ENCODE data around the gene SLC13A1.
"Not testable (repeated sequence)": the region's sequence is repeated elsewhere in the genome, so short reads cannot be mapped to it uniquely, and the experiment has no call there.

SLC13A1 gene

DNA sequence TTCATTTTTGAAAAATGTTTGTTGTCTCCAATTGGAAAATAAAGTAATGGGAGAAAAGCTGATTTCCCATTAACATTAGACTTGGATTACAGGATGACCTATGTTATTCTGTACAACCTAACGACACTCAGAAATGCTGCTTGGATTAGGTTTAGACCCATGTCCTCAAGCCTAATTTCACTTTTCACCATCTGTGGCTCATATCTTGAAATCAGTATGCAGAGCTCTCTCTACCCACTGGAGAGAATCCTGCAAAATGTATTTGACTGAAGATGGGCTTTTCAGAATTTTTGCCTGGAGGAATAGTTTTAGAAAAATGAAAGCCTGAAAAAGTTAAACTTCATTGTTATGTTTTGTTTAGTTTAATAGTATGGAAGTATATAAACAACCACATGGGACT is 63.8 kb downstream of the SLC13A1 start:
- in situ Hi-C loops (cut with HindIII; ENCODE audit: low pct_ligation_motif_present, low pct_unique_long_range_greater_than_20kb, low sequenced_read_pairs) = no loop called here
- DNase-seq = no peak

DNA sequence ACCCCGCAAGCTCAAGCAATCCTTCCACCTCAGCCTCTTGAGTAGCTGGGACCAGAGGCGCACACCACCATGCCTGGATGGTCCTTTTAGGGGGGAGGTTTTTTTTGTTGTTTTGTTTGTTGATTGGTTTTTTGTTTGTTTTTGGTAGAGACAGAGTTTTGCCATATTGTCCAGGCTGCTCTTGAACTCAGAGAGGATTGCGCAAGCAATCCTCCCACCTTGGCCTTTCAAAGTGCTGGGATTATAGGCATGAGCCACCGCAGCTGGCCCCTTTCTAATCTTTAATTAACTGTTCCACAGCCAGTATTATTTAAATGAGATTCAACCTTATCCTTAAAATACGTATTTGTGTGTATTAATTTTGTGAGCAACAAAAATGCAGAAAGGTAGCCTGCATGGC is 65.8 kb downstream of the SLC13A1 start:
- in situ Hi-C loops (cut with HindIII; ENCODE audit: low pct_ligation_motif_present, low pct_unique_long_range_greater_than_20kb, low sequenced_read_pairs) = no loop called here
- DNase-seq = no peak

DNA sequence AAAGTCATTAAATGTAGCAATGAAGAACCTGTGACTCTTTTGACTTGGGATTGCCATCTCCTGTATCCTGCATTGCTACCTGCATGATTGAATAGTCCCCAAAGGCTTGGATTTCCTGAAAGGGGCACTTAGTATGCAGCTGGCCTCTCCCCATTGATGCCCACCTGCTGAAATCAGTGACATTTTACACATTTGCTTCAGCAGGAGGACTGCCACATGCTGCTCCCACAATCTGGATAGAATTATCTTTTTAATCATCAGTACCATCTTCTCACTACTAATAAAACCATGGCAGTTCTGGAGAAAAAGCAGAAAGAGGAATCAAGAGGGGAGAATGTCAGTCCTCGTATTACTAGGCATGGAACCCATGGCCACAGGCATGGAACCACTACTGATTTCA is 67.8 kb downstream of the SLC13A1 start:
- no peak for DNase-seq
- in situ Hi-C loops (cut with HindIII; ENCODE audit: low pct_ligation_motif_present, low pct_unique_long_range_greater_than_20kb, low sequenced_read_pairs) = no loop called here

DNA sequence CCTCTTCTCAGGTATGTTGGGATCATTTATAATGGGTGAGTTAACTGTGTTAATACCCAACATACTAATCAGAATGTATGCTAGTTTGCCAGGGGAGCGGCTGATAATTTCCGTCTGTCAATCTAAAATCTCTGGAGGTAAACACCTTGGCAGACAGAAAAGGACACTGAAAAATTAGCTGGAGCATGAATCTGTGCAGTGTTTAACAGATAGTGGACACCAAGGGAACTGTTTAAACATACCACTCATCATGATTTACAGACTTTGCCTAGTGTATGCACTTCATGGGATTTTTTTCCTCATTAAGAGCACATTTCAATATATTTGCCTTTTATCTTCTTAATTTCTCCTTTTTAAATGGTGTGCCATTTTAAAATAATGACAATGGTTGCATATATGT is 68.2 kb downstream of the SLC13A1 start:
- no peak for DNase-seq
- in situ Hi-C loops (cut with HindIII; ENCODE audit: low pct_ligation_motif_present, low pct_unique_long_range_greater_than_20kb, low sequenced_read_pairs) = no loop called here

DNA sequence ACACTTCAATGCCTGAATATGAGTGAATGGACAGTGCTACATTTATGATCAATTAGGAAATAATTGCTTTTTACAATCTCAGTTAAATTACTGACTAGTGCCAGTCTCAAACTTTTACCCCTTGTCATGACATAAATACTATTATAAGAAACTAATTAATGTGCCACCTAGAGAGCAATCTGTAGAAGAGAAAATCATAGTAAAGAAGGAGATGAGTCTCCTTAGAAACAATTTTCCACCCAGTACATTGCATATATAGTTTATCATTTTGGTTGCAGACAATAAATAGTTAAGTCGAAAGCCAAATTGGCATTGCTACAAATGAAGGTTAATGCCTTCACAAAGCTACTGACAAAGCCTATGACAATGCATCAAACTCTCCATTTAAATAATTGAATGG is 68.6 kb downstream of the SLC13A1 start:
- DNase-seq = peak; percentile 18
- in situ Hi-C loops (cut with HindIII; ENCODE audit: low pct_ligation_motif_present, low pct_unique_long_range_greater_than_20kb, low sequenced_read_pairs) = no loop called here

DNA sequence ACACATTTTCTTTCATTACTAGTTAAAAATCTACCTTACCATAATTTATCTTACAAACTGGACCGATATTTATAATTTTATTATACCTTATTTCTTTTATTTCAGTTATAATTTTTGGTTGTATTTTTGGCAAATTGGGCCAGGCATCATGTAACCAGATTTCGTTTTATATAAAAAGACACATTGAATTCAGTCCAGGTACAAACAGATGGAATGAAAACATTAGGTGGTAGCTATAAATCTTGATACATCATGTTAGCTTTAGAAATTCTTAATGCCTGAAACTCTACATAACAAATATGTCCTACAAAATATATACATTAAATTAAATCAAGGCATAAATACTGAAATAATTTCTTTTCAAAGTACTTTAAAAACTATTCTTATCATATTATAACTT is 73.1 kb downstream of the SLC13A1 start:
- DNase-seq = no peak
- in situ Hi-C loops (cut with HindIII; ENCODE audit: low pct_ligation_motif_present, low pct_unique_long_range_greater_than_20kb, low sequenced_read_pairs) = no loop called here

DNA sequence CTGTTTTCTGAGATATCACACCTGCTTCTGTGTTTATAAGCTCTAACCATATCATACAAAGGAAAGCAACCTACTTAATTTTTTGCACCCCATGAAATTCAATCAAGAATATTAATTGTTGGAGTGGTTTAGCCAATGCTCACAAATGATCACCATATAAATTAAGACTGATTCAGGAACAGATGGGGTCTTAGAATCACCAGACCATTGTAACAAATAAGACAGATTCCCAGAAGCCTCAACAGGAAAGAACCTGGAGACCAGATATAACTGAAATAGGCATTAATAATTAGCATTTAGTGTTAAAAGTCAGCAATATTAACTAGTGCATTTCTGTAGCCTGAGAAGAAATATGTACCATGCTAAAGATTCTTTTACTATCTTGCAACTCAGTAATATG is 73.6 kb downstream of the SLC13A1 start:
- DNase-seq = no peak
- in situ Hi-C loops (cut with HindIII; ENCODE audit: low pct_ligation_motif_present, low pct_unique_long_range_greater_than_20kb, low sequenced_read_pairs) = no loop called here

DNA sequence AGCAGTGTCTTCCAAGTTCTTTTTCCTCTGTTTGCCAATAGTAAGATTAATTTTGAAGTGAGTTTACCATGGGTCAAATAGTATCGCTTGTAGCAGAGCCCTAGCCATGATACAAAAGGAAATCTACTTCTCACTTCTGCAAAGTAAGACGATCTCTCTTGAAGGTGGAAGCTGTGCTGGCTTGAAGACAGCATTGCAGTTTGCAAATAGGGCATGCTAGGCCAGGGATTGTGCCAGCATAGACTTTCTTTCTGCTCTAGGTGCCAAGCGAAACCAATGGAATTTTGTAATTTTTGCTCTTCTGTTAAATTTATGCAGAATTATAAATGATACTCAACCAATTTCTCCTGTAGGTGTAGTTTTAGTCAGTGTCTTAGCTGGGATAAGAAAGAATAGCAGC is 74.5 kb downstream of the SLC13A1 start:
- in situ Hi-C loops (cut with HindIII; ENCODE audit: low pct_ligation_motif_present, low pct_unique_long_range_greater_than_20kb, low sequenced_read_pairs) = no loop called here

DNA sequence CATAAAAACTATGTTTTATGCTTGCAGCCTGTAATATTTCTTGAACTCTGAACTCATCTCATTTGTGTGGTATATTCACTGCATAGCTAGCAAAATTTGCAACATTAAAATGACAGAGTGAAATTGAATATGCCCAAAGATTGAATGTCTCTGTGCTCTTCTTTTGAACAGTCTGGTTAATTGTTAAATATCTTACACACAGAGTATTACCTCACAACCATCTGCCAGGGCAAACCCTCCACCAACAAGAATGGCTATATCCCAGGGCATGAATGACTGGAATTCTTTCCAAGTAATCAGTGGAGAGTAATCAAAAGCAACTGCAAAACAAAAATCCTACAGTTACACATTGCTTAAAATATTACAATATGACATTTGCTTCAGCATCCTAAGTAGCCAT is 76.9 kb downstream of the SLC13A1 start:
- no peak for DNase-seq
- in situ Hi-C loops (cut with HindIII; ENCODE audit: low pct_ligation_motif_present, low pct_unique_long_range_greater_than_20kb, low sequenced_read_pairs) = no loop called here

More for the DNA sequence above, 74.5 kb downstream of the SLC13A1 start:
- DNase-seq = no peak

DNA sequence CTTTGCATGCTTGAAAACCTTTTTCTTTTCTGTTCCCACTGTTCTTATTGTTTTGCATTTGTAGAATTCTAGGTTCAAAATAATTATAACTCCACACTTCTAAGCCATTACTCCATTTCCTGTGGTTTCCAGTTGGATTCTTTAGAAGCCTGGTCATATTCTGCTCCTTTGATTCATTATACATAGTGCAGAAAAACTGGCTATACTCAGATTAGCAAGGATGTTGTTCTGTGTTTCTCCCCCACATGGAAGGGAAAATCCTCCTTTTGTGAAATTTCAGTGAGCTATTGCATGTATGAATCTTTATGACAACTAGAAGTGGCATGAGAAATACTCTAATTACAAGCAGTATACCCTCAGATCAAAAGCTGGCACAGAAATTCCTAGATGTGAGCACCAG is 79.5 kb downstream of the SLC13A1 start:
- in situ Hi-C loops (cut with HindIII; ENCODE audit: low pct_ligation_motif_present, low pct_unique_long_range_greater_than_20kb, low sequenced_read_pairs) = no loop called here
- DNase-seq = no peak

DNA sequence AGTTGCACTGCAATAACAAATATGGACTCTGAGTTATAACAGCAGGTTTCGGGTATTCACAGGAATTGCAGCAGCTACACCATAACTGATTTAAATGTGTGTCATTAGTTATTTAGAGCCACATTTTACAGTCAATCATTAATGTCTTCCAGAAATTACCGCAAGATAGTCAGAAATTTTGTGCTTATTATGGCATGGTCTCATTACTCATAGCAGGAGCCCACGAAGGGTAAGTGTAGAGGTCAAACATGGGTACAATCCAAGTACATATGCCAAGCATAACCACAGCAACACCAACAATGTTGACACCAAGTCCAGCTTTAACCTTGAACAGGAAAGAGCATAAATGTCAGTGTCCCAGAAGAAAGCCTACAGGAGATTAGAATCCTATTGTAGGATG is 84.4 kb downstream of the SLC13A1 start:
- in situ Hi-C loops (cut with HindIII; ENCODE audit: low pct_ligation_motif_present, low pct_unique_long_range_greater_than_20kb, low sequenced_read_pairs) = no loop called here
- DNase-seq = no peak

DNA sequence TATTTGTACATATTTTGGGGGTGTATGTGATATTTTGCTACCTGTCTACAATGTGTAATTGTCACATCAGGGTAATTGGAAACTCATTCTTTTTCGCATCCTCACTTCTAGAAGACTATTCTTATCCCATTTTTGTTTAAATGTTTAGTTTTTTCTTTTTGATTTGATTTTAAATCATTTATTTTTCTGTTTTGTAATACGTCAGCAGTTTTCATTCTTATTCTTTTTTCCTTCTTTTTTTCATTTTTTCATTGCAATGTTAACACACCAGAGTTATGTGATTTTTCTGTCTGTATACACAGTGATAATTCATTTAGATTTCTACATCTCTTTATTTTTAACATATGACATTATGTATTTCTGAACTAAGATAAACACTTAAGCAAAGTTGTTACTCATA is 85.5 kb downstream of the SLC13A1 start:
- in situ Hi-C loops (cut with HindIII; ENCODE audit: low pct_ligation_motif_present, low pct_unique_long_range_greater_than_20kb, low sequenced_read_pairs) = no loop called here
- DNase-seq = no peak

DNA sequence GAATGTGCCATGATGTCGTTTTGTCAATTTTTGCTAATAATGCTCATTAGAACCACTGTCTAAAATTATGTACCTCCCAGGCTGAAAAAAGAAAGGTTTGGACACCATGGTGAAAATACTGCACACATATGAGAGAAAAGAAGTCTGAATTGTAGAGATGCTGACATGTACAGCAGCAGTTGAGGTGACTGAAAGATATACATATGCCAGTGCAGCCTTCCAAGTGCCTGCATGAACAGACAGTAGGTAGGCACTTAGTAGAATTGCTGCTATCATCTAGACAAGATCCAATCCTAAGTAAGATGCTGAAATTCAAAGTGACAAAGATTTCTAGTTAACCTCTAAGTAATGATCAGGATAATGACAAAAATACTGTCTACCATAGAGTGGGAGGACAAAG is 86.9 kb downstream of the SLC13A1 start:
- in situ Hi-C loops (cut with HindIII; ENCODE audit: low pct_ligation_motif_present, low pct_unique_long_range_greater_than_20kb, low sequenced_read_pairs) = no loop called here

DNA sequence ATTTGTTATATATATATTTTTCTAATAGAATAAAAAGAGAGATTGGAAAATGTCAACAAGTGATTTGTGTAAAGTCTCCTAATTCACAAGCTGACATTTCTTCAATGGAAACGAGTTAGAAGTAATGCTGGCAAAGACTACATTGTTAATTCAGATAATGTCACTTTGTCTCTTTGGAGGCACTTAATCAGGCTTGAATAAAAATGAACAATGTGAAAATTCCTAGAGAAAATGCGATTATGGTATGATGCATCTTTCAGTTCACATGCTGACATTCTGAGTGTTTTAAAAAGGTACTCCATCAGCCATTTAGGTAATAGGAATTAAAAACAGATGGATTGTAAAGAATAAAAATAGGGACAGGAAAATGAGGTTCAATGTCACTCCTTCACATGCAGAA is 100.1 kb downstream of the SLC13A1 start:
- DNase-seq = no peak
- in situ Hi-C loops (cut with HindIII; ENCODE audit: low pct_ligation_motif_present, low pct_unique_long_range_greater_than_20kb, low sequenced_read_pairs) = no loop called here

More for the DNA sequence above, 86.9 kb downstream of the SLC13A1 start:
- no peak for DNase-seq

DNA sequence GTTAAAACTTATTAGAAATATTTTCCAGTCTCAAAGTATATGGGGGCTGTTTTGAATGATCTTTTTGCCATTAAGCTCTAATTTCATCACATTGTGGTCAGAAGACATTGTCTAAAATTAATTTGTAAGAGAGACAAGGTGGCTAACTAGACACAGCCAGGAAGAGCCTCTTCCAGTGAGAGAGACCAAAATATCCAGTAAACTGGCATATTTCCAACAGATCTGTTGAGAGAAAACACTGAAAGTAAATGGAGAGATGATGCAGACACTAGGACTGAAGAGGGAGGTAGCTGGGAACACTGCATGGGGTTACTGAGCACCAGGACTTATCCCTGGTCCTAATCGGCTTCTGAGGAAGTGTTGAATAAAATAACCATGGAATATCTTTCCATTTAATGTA is 102.8 kb downstream of the SLC13A1 start:
- in situ Hi-C loops (cut with HindIII; ENCODE audit: low pct_ligation_motif_present, low pct_unique_long_range_greater_than_20kb, low sequenced_read_pairs) = no loop called here

DNA sequence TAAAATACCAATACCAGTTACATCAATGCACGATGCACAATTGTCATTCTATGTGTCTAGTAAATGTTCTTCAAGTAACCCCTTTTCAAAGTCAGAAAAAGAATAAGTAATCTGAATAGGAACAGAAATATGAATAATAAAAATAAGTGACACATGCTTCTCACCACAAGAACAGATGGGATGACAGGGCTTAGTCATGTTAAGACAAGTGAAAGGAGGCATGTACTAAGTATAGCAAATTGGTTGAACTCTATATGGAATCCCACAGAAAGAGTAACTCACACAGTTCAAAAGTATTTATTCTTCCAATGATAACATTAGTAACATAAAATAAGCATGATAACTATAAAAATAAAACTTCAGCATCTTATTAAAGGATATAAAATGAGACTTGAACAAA is 103.3 kb downstream of the SLC13A1 start:
- DNase-seq = no peak
- in situ Hi-C loops (cut with HindIII; ENCODE audit: low pct_ligation_motif_present, low pct_unique_long_range_greater_than_20kb, low sequenced_read_pairs) = no loop called here

More for the DNA sequence above, 102.8 kb downstream of the SLC13A1 start:
- DNase-seq = no peak

DNA sequence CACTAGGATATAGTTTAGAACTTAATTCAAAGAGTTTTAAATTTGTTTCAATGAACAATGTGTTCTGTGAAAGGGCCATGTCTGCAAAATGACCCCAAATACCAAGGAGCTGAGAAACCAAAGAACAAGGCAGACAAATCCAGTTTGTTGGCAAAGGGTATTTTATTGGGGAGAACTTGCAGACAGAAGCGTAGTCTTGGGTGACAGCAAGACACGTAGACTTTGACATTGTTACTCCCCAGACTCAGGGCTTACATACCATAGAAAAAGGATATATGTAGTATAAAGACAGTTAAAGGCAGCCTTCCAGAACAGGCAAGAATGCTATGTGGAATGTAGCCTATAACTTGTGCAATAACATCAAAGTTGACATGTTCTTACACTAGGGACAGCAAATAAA is 109.3 kb downstream of the SLC13A1 start:
- in situ Hi-C loops (cut with HindIII; ENCODE audit: low pct_ligation_motif_present, low pct_unique_long_range_greater_than_20kb, low sequenced_read_pairs) = no loop called here
- no peak for DNase-seq

DNA sequence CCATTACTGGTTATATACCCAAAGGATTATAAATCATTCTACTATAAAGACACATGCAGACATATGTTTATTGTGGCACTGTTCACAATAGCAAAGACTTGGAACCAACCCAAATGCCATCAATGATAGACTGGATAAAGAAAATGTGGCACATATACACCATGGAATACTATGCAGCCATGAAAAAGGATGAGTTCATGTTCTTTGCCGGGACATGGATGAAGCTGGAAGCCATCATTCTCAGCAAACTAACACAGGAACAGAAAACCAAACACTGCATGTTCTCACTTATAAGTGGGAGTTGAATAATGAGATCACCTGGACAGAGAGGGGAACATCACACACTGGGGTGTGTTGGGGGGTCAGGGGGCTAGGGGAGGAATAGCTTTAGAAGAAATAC is 112.9 kb downstream of the SLC13A1 start:
- in situ Hi-C loops (cut with HindIII; ENCODE audit: low pct_ligation_motif_present, low pct_unique_long_range_greater_than_20kb, low sequenced_read_pairs) = not testable (repeated sequence)

DNA sequence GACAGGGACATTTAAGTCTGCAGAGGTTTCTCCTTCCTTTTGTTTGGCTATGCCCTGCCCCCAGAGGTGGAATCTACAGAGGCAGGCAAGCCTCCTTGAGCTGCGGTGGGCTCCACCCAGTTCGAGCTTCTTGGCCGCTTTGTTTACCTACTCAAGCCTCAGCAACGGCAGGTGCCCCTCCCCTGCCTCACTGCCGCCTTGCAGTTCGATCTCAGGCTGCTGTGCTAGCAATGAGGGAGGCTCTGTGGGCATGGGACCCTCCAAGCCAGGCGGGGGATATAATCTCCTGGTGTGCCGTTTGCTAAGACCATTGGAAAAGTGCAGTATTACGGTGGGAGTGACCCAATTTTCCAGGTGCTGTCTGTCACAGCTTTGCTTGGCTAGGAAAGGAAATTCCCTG is 114.9 kb downstream of the SLC13A1 start:
- in situ Hi-C loops (cut with HindIII; ENCODE audit: low pct_ligation_motif_present, low pct_unique_long_range_greater_than_20kb, low sequenced_read_pairs); DNase-seq: not testable (repeated sequence)

More for the DNA sequence above, 112.9 kb downstream of the SLC13A1 start:
- DNase-seq = not testable (repeated sequence)

DNA sequence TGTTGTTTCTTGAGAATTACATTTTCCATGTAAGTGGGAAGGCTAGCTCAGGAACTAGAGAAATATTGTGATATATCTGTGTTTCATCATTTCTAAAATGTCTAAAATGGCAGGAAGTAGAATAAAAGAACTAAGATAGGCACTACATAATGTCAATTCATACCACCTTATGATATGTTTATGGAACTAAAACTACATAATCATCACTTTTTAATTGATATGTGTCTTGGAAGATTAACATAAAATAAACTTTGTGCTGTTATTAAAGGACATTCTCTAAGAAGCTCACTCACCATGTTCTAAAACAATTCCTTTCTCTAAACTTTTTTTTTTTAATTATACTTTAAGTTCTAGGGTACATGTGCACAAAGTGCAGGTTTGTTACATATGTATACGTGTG is 120.7 kb downstream of the SLC13A1 start:
- in situ Hi-C loops (cut with HindIII; ENCODE audit: low pct_ligation_motif_present, low pct_unique_long_range_greater_than_20kb, low sequenced_read_pairs) = no loop called here

DNA sequence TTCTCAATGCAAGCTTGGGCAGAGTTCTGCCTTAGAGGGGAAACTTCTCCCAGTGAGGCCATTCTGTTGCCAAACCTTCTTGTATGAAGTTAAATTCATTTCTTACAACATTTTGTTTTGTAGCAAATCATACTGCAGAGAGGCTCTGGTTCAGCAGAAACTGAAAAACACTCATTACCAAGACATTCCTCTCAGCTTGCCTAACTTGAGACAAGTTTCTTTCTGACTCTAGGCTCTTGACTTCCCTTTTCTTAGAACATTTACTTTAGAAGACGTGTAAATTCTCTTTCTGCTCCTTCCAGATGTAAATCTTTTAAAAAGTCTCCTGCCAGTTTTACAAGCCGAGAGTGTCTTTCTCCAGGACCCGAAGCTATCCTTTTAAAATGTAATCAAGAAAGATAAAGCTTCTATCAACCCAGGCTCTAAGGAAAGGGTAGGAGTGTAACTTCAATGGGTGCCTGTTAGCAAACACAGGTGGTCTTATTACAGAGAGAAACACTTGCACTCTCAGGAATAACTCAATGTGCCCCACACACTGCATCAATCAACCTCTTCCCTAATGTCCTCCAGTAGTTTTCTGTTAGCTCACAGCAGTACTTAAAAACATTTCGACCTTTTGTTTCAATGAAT is 123.8 kb downstream of the SLC13A1 start:
- in situ Hi-C loops (cut with HindIII; ENCODE audit: low pct_ligation_motif_present, low pct_unique_long_range_greater_than_20kb, low sequenced_read_pairs) = no loop called here
- no peak for DNase-seq

More for the DNA sequence above, 120.7 kb downstream of the SLC13A1 start:
- no peak for DNase-seq

All from ACHN (cell line).